PC-3 (cell line): ENCODE results near the gene GIMAP4. TPM values are rescaled to one million over a fixed set of nuclear protein-coding genes. Genes with fewer than 3 reads are reported as not detected.
"Not testable (repeated sequence)": the region's sequence is repeated elsewhere in the genome, so short reads cannot be mapped to it uniquely, and the experiment has no call there.

Source experiments
- ATAC-seq: fragments of 200-7000 bp; cut with Tn5 transposase; 2 replicates; pipeline ENCODE4 v1.9.1; 2020; ENCODE audit warnings: mild to moderate bottlenecking, moderate library complexity
- Bru-seq: library from RNA; stranded (reverse); fragments of 400-500 nt; gene quantifications from one replicate; lab custom pipeline; 2021; lab: Mats Ljungman, UMichigan
- BruChase-seq, 2 experiments: library from RNA; stranded (reverse); fragments of 400-500 nt; gene quantifications; one replicate each; lab custom pipeline; 2021; lab: Mats Ljungman, UMichigan
- BruUV-seq: library from RNA; stranded (reverse); fragments of 400-500 nt; replicated peaks from 2 replicates; lab custom pipeline; 2021; lab: Mats Ljungman, UMichigan
- CTCF ChIA-PET: fragments of 300-600 bp; sonication (Branson Sonifier 250); formaldehyde crosslinking; loops from one replicate; lab custom pipeline; 2022; ENCODE audit warnings: antibody characterized with exemption; lab: Charles Lee
- POLR2A ChIA-PET: fragments of 300-600 bp; sonication (Branson Sonifier 250); formaldehyde crosslinking; loops from one replicate; lab custom pipeline; 2022; ENCODE audit warnings: antibody characterized with exemption; ENCODE audit not compliant: unreplicated experiment; lab: Charles Lee
- DNase-seq: peaks from one replicate; pipeline ENCODE4 v3.0.0-alpha.2; 2015
- H2AFZ ChIP-seq: fragments of 300-600 bp; sonication (generic); 2 replicates; pipeline ENCODE4 v1.6.0; 2016; ENCODE audit warnings: antibody characterized with exemption, low read length
- H3F3A ChIP-seq: fragments of 300-600 bp; sonication (generic); one replicate; pipeline ENCODE4 v1.6.0; 2017; ENCODE audit warnings: antibody characterized with exemption, low read length, control low read depth, mild to moderate bottlenecking; ENCODE audit not compliant: unreplicated experiment
- H3K27ac ChIP-seq: fragments of 300-600 bp; sonication (generic); 2 replicates; pipeline ENCODE4 v1.5.1; 2016; ENCODE audit warnings: mild to moderate bottlenecking, low read length
- H3K27me3 ChIP-seq: fragments of 300-600 bp; sonication (generic); 2 replicates; pipeline ENCODE4 v1.6.1; 2016; ENCODE audit warnings: low read length, mixed read lengths
- H3K36me3 ChIP-seq: fragments of 300-600 bp; sonication (generic); 2 replicates; pipeline ENCODE4 v1.6.1; 2016; ENCODE audit warnings: low read depth, mixed run types, low read length, mixed read lengths
- H3K4me1 ChIP-seq: fragments of 300-600 bp; sonication (generic); 2 replicates; pipeline ENCODE4 v1.5.1; 2016; ENCODE audit warnings: low read length; ENCODE audit not compliant: insufficient read depth
- H3K4me2 ChIP-seq: fragments of 300-600 bp; sonication (generic); 2 replicates; pipeline ENCODE4 v1.6.0; 2016; ENCODE audit warnings: low read length
- H3K4me3 ChIP-seq: fragments of 300-600 bp; sonication (generic); 2 replicates; pipeline ENCODE4 v1.5.1; 2016; ENCODE audit warnings: mild to moderate bottlenecking, low read length, mixed read lengths
- H3K79me2 ChIP-seq: fragments of 300-600 bp; sonication (generic); 2 replicates; pipeline ENCODE4 v1.6.1; 2017; ENCODE audit warnings: low read length, mixed read lengths
- H3K9ac ChIP-seq: fragments of 300-600 bp; sonication (generic); 2 replicates; pipeline ENCODE4 v1.6.0; 2016; ENCODE audit warnings: mild to moderate bottlenecking, low read length
- H3K9me2 ChIP-seq: fragments of 300-600 bp; sonication (generic); replicated peaks from 2 replicates; pipeline ENCODE4 v1.6.1; 2016; ENCODE audit warnings: mixed run types, low read length, mixed read lengths
- H3K9me3 ChIP-seq: fragments of 300-600 bp; sonication (generic); 2 replicates; pipeline ENCODE4 v1.6.1; 2016; ENCODE audit warnings: low read length, mixed read lengths
- H4K20me1 ChIP-seq: fragments of 300-600 bp; sonication (generic); 2 replicates; pipeline ENCODE4 v1.6.1; 2016; ENCODE audit warnings: low read length, mixed read lengths
- EZH2 ChIP-seq: fragments of 300-600 bp; sonication (generic); IDR thresholded peaks from one replicate; pipeline ENCODE4 v1.6.1; 2017; ENCODE audit warnings: antibody characterized with exemption, mild to moderate bottlenecking, low read length; ENCODE audit not compliant: unreplicated experiment
- EZH2phosphoT487 ChIP-seq: fragments of 300-600 bp; sonication (generic); IDR thresholded peaks from 2 replicates; pipeline ENCODE4 v1.6.1; 2018; ENCODE audit warnings: mild to moderate bottlenecking, antibody characterized with exemption, low read length, borderline replicate concordance
- intact Hi-C: fragments of 100-400 bp; cut with micrococcal nuclease; formaldehyde crosslinking; loops from 2 replicates; pipeline ENCODE4 v1.9.0; 2023
- long read RNA-seq: library from polyadenylated mRNA; unstranded; transcript quantifications from one replicate; pipeline ENCODE4 v2.0.0, GENCODE V29; 2021; ENCODE audit not compliant: unreplicated experiment
- total RNA-seq: library from RNA; depleted of rRNA; stranded (reverse); fragments of >200 nt; gene quantifications from 2 replicates; pipeline ENCODE4 v1.2.3, GENCODE V29; 2014; rRNA removed
- TF ChIP-seq, protein P1 (sequence below): fragments of 300-600 bp; sonication (generic); conservative IDR thresholded peaks from 2 replicates; pipeline ENCODE4 v1.5.1; 2017; ENCODE audit warnings: antibody characterized with exemption, low read depth, mild to moderate bottlenecking, low read length

The GIMAP4 gene
- total RNA-seq (not detected in 2 replicates), Bru-seq, nascent RNA (not detected), BruChase-seq, experiment 1, labeled RNA remaining after a 6-hour chase (not detected), BruChase-seq, experiment 2, labeled RNA remaining after a 2-hour chase (not detected)
- long read RNA-seq, result 0 reads

DNA sequence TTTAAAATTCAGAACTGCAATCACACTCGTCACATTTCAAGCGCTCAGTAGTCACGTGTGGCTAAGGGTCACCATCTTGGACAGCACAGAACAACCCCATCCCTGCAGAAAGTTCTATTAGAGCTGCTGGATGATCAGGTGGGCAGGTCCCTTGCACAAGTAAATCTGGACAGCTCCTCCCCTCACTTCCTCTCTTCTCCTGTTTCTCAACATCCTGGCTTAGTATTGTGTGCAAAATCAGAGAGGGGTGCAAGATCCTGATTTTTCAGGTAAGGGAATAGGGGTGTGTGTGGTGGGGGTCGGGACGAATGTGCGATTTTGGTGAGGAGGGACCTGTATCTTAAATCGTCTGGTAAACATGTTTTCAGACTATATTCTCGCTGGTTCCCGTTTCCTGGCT lies at the start of gene GIMAP4:
TSS of gene GIMAP4 (plus strand) at position 222 of the 400 bp plus-strand sequence. CDS start 2,512 bp downstream, outside the sequence.
- Histone ChIP-seq H3K4me2 (no peak within 1 kb of the TSS), H3K4me3 (no peak within 1 kb of the TSS), H3K79me2 (no peaks in the 10 kb centered on the region), H4K20me1 (no peaks in the 10 kb centered on the region), H3K36me3 (no peaks in the 10 kb centered on the region), H2AFZ (no peak within 1 kb of the TSS), H3K9ac (no peak within 1 kb of the TSS), H3K27me3 (peaks cover 49% of the 10 kb centered on the region), H3F3A (no peaks in the 10 kb centered on the region), H3K9me3 (no peaks in the 10 kb centered on the region), H3K4me1 (no peaks in the 10 kb centered on the region), H3K27ac (no peak within 1 kb of the TSS), H3K9me2 (no peaks in the 10 kb centered on the region)
- BruUV-seq, result no TSS peak
- DNase-seq, result no peak
- ChIA-PET POLR2A (no interaction called here), CTCF (no interaction called here)
- TF ChIP-seq EZH2, result no peak
- TF ChIP-seq, protein P1, sequence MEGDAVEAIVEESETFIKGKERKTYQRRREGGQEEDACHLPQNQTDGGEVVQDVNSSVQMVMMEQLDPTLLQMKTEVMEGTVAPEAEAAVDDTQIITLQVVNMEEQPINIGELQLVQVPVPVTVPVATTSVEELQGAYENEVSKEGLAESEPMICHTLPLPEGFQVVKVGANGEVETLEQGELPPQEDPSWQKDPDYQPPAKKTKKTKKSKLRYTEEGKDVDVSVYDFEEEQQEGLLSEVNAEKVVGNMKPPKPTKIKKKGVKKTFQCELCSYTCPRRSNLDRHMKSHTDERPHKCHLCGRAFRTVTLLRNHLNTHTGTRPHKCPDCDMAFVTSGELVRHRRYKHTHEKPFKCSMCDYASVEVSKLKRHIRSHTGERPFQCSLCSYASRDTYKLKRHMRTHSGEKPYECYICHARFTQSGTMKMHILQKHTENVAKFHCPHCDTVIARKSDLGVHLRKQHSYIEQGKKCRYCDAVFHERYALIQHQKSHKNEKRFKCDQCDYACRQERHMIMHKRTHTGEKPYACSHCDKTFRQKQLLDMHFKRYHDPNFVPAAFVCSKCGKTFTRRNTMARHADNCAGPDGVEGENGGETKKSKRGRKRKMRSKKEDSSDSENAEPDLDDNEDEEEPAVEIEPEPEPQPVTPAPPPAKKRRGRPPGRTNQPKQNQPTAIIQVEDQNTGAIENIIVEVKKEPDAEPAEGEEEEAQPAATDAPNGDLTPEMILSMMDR, result no peak
- TF ChIP-seq EZH2phosphoT487, result no peak
- intact Hi-C loops, result no loop called here
- no peak for ATAC-seq

DNA sequence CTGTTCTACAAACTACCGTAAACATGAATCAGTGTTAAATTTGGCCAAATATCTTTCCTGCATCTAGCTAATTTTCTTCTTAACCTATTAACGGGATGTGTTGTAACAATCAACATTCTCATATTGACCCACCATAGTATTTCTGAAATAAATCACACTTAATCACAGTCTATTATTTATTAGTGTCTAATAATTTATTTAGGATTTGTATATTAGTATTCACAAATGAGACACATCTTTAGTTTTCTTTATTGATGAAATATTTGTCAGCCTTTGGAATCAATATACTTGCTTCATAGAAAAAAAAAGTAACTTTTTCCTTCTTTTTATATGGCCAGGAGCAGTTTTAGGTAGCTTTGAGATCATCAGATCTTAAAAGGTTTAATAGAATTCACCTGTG lies 47.9 kb upstream of the GIMAP4 start:
- H2AFZ ChIP-seq, result no peak overlapping the region
- no peak overlapping the region for H3K9ac ChIP-seq
- no peaks in the 10 kb centered on the region for H3K9me3 ChIP-seq
- H3K4me3 ChIP-seq, result no peak overlapping the region
- no peaks in the 10 kb centered on the region for H3K79me2 ChIP-seq
- H4K20me1 ChIP-seq, result no peaks in the 10 kb centered on the region
- no peaks in the 10 kb centered on the region for H3K9me2 ChIP-seq
- DNase-seq, result no peak
- no peaks in the 10 kb centered on the region for H3F3A ChIP-seq
- no peak overlapping the region for H3K27ac ChIP-seq
- TF ChIP-seq EZH2phosphoT487 (no peak), EZH2 (no peak)
- TF ChIP-seq, protein P1, result no peak
- ATAC-seq, result no peak
- intact Hi-C loops, result no loop called here
- H3K36me3 ChIP-seq, result no peaks in the 10 kb centered on the region
- ChIA-PET CTCF (no interaction called here), POLR2A (no interaction called here)
- H3K4me1 ChIP-seq, result no peaks in the 10 kb centered on the region
- H3K27me3 ChIP-seq, result peaks cover 65% of the 10 kb centered on the region
- H3K4me2 ChIP-seq, result no peak overlapping the region
- BruUV-seq, result no TSS peak

DNA sequence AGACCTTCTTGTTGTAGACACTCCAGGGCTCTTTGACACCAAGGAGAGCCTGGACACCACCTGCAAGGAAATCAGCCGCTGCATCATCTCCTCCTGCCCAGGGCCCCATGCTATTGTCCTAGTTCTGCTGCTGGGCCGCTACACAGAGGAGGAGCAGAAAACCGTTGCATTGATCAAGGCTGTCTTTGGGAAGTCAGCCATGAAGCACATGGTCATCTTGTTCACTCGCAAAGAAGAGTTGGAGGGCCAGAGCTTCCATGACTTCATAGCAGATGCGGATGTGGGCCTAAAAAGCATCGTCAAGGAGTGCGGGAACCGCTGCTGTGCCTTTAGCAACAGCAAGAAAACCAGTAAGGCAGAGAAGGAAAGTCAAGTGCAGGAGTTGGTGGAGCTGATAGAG lies 47.0 kb upstream of the GIMAP4 start:
- Histone ChIP-seq H3K9me3 (no peaks in the 10 kb centered on the region), H2AFZ (no peak overlapping the region), H3K9me2 (no peaks in the 10 kb centered on the region), H3K4me3 (no peak overlapping the region), H4K20me1 (no peaks in the 10 kb centered on the region), H3K36me3 (no peaks in the 10 kb centered on the region), H3F3A (no peaks in the 10 kb centered on the region), H3K4me2 (no peak overlapping the region), H3K79me2 (no peaks in the 10 kb centered on the region), H3K27me3 (peaks cover 57% of the 10 kb centered on the region), H3K9ac (no peak overlapping the region), H3K27ac (no peak overlapping the region), H3K4me1 (no peaks in the 10 kb centered on the region)
- DNase-seq, result no peak
- no peak for ATAC-seq
- no peak for TF ChIP-seq EZH2phosphoT487
- no peak for TF ChIP-seq EZH2
- TF ChIP-seq, protein P1, result no peak
- intact Hi-C loops, result no loop called here
- ChIA-PET POLR2A (no interaction called here), CTCF (no interaction called here)
- BruUV-seq, result no TSS peak

DNA sequence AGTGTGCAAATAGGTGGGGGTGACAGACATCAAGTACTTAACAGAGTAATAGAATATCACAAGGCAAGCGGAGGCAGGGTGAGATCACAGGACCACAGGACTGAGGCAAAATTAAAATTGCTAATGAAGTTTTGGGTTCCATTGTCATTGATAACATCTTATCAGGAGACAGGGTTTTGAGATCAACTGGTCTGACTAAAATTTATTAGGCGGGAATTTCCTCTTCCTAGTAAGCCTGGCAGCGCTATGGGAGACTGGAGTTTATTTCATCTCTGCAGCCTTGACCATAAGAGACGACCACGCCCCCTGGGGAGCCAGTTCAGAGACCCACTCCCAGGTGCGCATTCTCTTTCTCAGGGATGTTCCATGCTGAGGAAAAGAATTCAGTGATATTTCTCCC lies 44.3 kb upstream of the GIMAP4 start:
- POLR2A ChIA-PET, H3K4me2 ChIP-seq, H3K36me3 ChIP-seq, H3K79me2 ChIP-seq, H3K9me2 ChIP-seq, BruUV-seq, H2AFZ ChIP-seq, H3K4me1 ChIP-seq, CTCF ChIA-PET, ATAC-seq, H3K27ac ChIP-seq, DNase-seq, intact Hi-C loops, H4K20me1 ChIP-seq, H3K9ac ChIP-seq, H3K4me3 ChIP-seq, H3F3A ChIP-seq, H3K9me3 ChIP-seq: not testable (repeated sequence)
- H3K27me3 ChIP-seq, result peaks cover 32% of the 10 kb centered on the region
